ENCODE data around the gene HOXA1. TPM values are rescaled to one million over a fixed set of nuclear protein-coding genes. Genes with fewer than 3 reads are reported as not detected.

Gene HOXA1
- total RNA-seq, 1 donor from 2014 or later = 0.16 TPM

- H3K36me3 Mint-ChIP-seq (ENCODE audit: low read depth) = no peaks in the 10 kb centered on the region
- no peaks in the 10 kb centered on the region for H3K4me1 Mint-ChIP-seq (ENCODE audit: low read depth)
- no peak overlapping the region for H3K27ac Mint-ChIP-seq
- no peaks in the 10 kb centered on the region for H3K9me3 Mint-ChIP-seq
- DNase-seq (ENCODE audit: low spot score) = no peak
- H3K27me3 Mint-ChIP-seq (ENCODE audit: low read depth) = peaks cover 3% of the 10 kb centered on the region
- intact Hi-C loops (cut with micrococcal nuclease) = no loop called here
- no peak overlapping the region for H3K4me3 Mint-ChIP-seq (ENCODE audit: low read depth)
These were observed 14.6 kb upstream of the HOXA1 start for GRCh38 chr7:27110186-27111031.

- no peaks in the 10 kb centered on the region for H3K9me3 Mint-ChIP-seq
- no peak for DNase-seq (ENCODE audit: low spot score)
- no peak overlapping the region for H3K27ac Mint-ChIP-seq
- no peaks in the 10 kb centered on the region for H3K36me3 Mint-ChIP-seq (ENCODE audit: low read depth)
- H3K4me3 Mint-ChIP-seq (ENCODE audit: low read depth) = no peak overlapping the region
- H3K27me3 Mint-ChIP-seq (ENCODE audit: low read depth) = peaks cover 11% of the 10 kb centered on the region
- no peaks in the 10 kb centered on the region for H3K4me1 Mint-ChIP-seq (ENCODE audit: low read depth)
- intact Hi-C loops (cut with micrococcal nuclease) = no loop called here
These were observed 13.8 kb upstream of the HOXA1 start for GRCh38 chr7:27109466-27110185.

- no peaks in the 10 kb centered on the region for H3K4me1 Mint-ChIP-seq (ENCODE audit: low read depth)
- intact Hi-C loops (cut with micrococcal nuclease) = no loop called here
- H3K36me3 Mint-ChIP-seq (ENCODE audit: low read depth) = no peaks in the 10 kb centered on the region
- H3K27me3 Mint-ChIP-seq (ENCODE audit: low read depth) = peaks cover 22% of the 10 kb centered on the region
- no peak for DNase-seq (ENCODE audit: low spot score)
- H3K27ac Mint-ChIP-seq = no peak overlapping the region
- H3K4me3 Mint-ChIP-seq (ENCODE audit: low read depth) = no peak overlapping the region
- no peaks in the 10 kb centered on the region for H3K9me3 Mint-ChIP-seq
These were observed 12.8 kb upstream of the HOXA1 start for GRCh38 chr7:27108390-27109127.

- Mint-ChIP-seq H3K4me3 (ENCODE audit: low read depth) (no peak overlapping the region), H3K9me3 (no peaks in the 10 kb centered on the region), H3K27ac (no peak overlapping the region), H3K36me3 (ENCODE audit: low read depth) (peaks cover 4% of the 10 kb centered on the region), H3K27me3 (ENCODE audit: low read depth) (peaks cover 30% of the 10 kb centered on the region), H3K4me1 (ENCODE audit: low read depth) (peaks cover 4% of the 10 kb centered on the region)
- intact Hi-C loops (cut with micrococcal nuclease) = no loop called here
- no peak for DNase-seq (ENCODE audit: low spot score)
These were observed 11.9 kb upstream of the HOXA1 start for GRCh38 chr7:27107391-27108381.

- Mint-ChIP-seq H3K4me3 (ENCODE audit: low read depth) (no peak overlapping the region), H3K27me3 (ENCODE audit: low read depth) (peaks cover 37% of the 10 kb centered on the region), H3K36me3 (ENCODE audit: low read depth) (peaks cover 4% of the 10 kb centered on the region), H3K9me3 (no peaks in the 10 kb centered on the region), H3K27ac (no peak overlapping the region), H3K4me1 (ENCODE audit: low read depth) (peaks cover 6% of the 10 kb centered on the region)
- intact Hi-C loops (cut with micrococcal nuclease) = no loop called here
- no peak for DNase-seq (ENCODE audit: low spot score)
These were observed 11.1 kb upstream of the HOXA1 start for GRCh38 chr7:27106901-27107240.

GRCh38 chr7:27106181-27106900, 10.5 kb upstream of the HOXA1 start:
- no peaks in the 10 kb centered on the region for H3K9me3 Mint-ChIP-seq
- peaks cover 6% of the 10 kb centered on the region for H3K4me1 Mint-ChIP-seq (ENCODE audit: low read depth)
- no peak for DNase-seq (ENCODE audit: low spot score)
- H3K36me3 Mint-ChIP-seq (ENCODE audit: low read depth) = peaks cover 8% of the 10 kb centered on the region
- intact Hi-C loops (cut with micrococcal nuclease) = no loop called here
- no peak overlapping the region for H3K27ac Mint-ChIP-seq
- H3K4me3 Mint-ChIP-seq (ENCODE audit: low read depth) = no peak overlapping the region
- H3K27me3 Mint-ChIP-seq (ENCODE audit: low read depth) = peaks cover 43% of the 10 kb centered on the region

GRCh38 chr7:27105301-27106031, 9.7 kb upstream of the HOXA1 start:
- Mint-ChIP-seq H3K27me3 (ENCODE audit: low read depth) (peaks cover 51% of the 10 kb centered on the region), H3K9me3 (no peaks in the 10 kb centered on the region), H3K4me3 (ENCODE audit: low read depth) (no peak overlapping the region), H3K27ac (no peak overlapping the region), H3K36me3 (ENCODE audit: low read depth) (peaks cover 15% of the 10 kb centered on the region), H3K4me1 (ENCODE audit: low read depth) (peaks cover 6% of the 10 kb centered on the region)
- intact Hi-C loops (cut with micrococcal nuclease) = no loop called here
- no peak for DNase-seq (ENCODE audit: low spot score)

- intact Hi-C loops (cut with micrococcal nuclease) = loop anchor here (5.0 kb wide), 1 partner anchor 1303 kb away; no protein-coding TSS in a partner anchor
- peaks cover 24% of the 10 kb centered on the region for H3K36me3 Mint-ChIP-seq (ENCODE audit: low read depth)
- no peak overlapping the region for H3K4me3 Mint-ChIP-seq (ENCODE audit: low read depth)
- no peak overlapping the region for H3K27ac Mint-ChIP-seq
- H3K9me3 Mint-ChIP-seq = no peaks in the 10 kb centered on the region
- DNase-seq (ENCODE audit: low spot score) = no peak
- H3K4me1 Mint-ChIP-seq (ENCODE audit: low read depth) = peaks cover 6% of the 10 kb centered on the region
- peaks cover 61% of the 10 kb centered on the region for H3K27me3 Mint-ChIP-seq (ENCODE audit: low read depth)
These were observed 8.7 kb upstream of the HOXA1 start for GRCh38 chr7:27104341-27105058.

- no peak for DNase-seq (ENCODE audit: low spot score)
- no peak overlapping the region for H3K27ac Mint-ChIP-seq
- no peak overlapping the region for H3K4me3 Mint-ChIP-seq (ENCODE audit: low read depth)
- intact Hi-C loops (cut with micrococcal nuclease) = loop anchor here (5.0 kb wide), 1 partner anchor 1304 kb away; no protein-coding TSS in a partner anchor
- H3K4me1 Mint-ChIP-seq (ENCODE audit: low read depth) = peaks cover 6% of the 10 kb centered on the region
- peaks cover 30% of the 10 kb centered on the region for H3K36me3 Mint-ChIP-seq (ENCODE audit: low read depth)
- H3K9me3 Mint-ChIP-seq = no peaks in the 10 kb centered on the region
- peaks cover 70% of the 10 kb centered on the region for H3K27me3 Mint-ChIP-seq (ENCODE audit: low read depth)
These were observed 7.9 kb upstream of the HOXA1 start for GRCh38 chr7:27103489-27104226.

All from activated T-helper 2 cell treated with anti-CD3 and anti-CD28 coated beads, Interferon-gamma antibody, Interleukin-2, Interleukin-4, amounts not matched to agents 10 μg/mL and 5 μg/mL and 100 μg/mL, durations not matched to agents 14 hours and 24 hours and 36 hours (primary cell).